Stimulated activated CD8-positive, alpha-beta memory T cell treated with anti-CD3 and anti-CD28 coated beads, Interleukin-12 subunit alpha, Interleukin-12 subunit beta, amount 100 ng/mL, for 24 hours (primary cell): Measurements from ENCODE around the gene MS4A4E.
"Not testable (repeated sequence)": the region's sequence is repeated elsewhere in the genome, so short reads cannot be mapped to it uniquely, and the experiment has no call there.

Experiments
- DNase-seq: peaks from one replicate; pipeline ENCODE4 v3.0.0-alpha.2; 2020; ENCODE audit errors: extremely low read depth

The MS4A4E gene

GRCh38 chr11:60172011-60172410 lies 70.9 kb downstream of the MS4A4E start:
- no peak for DNase-seq

DNA sequence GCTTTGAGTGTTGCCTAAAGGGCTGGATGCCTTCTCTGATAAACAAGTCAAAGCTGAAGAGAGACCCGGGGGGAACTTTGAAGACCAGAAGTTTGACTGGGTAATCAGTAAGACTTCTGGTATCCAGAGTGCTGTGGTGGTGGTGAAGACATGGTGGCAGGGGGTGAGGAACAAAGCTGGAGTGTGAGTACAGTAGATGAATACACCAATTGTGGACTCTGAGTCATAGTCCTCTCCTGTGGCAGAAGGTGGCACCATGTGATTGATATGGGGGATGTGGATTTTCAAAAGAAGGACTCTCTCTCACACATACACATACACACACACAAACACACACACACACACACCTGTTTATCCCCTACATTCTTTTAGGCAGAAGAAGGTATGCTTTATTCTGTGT lies 72.4 kb downstream of the MS4A4E start:
- DNase-seq, result no peak

- DNase-seq, result no peak
These were observed 73.5 kb downstream of the MS4A4E start for GRCh38 chr11:60169264-60169915.

GRCh38 chr11:60168306-60168705 lies 74.6 kb downstream of the MS4A4E start:
- no peak for DNase-seq

DNA sequence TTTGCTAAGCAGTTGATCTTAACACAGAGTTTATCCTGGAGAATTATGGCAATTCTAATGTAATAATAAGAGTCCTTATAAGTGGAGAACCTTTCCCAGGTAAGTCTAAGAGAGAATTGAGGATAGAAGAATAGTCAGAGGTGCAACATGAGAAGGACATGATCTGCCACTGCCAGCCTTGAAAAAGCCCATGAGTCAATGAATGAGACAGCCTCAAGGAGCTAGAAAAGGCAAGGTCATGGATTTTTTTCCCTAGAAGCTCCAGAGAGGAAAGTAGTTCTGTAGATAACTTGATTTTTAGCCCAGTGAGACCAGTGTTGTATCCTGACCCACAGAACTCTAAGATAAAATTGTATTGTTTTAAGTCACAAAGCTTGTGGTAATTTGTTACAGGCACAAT lies 77.0 kb downstream of the MS4A4E start:
- DNase-seq, result no peak

DNA sequence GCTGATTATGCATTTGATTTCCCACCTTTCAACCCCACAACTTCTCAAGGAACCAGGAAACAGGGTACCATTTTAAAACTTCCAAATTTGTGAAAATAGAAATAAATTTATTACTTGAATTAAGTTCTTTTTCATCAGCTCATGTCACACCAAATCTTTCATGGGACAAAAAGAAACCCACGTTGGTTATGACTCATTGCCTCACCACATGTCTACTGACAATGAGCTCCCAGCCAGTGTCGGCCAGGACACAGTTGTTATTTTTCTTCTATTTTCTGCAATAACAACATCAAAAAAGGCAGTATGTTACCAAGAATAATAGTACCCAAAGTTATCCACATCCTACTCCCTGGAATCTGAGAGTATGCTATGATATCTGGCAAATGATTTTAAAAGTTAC lies 77.4 kb downstream of the MS4A4E start:
- no peak for DNase-seq

DNA sequence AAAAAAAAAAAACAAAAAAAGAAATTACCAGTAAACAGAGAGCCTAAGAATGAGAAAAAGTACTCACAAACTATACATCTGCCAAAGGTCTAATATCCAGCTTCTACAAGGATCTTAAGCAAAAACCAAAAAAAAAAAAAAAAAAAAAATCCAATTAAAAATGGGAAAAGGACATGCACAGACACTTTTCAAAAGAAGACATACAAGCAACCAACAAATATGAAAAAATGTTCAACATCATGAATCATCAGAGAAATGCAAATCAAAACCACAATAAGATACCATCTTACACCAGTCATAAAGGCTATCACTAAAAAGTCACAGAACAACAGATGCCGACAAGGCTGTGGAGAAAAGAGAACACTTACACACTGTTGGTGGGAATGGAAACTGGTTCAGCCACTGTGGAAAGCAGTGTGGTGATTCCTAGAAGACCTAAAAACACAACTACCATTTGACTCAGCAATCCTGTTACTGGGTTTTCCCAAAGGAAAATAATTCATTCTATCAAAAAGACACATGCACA lies 78.3 kb downstream of the MS4A4E start:
- DNase-seq, result no peak

DNA sequence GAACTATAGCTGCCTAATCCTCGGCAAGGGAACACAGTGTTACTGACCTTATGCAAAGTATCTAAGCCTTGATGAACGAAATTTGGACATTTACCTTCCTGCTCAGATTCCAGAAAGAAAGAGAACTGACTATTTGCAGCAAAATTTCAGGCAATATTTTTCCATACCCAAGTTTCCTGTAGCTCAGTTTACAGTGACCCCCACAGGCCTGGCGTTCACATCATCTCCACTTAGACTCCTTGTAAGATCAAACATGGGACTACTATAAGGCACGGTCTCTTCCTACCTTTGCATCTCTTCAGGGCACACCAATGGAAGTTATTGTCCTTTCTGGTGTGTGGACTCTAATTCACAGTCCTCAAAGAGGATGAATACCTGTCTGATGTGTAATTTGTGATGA lies 81.2 kb downstream of the MS4A4E start:
- DNase-seq, result no peak

DNA sequence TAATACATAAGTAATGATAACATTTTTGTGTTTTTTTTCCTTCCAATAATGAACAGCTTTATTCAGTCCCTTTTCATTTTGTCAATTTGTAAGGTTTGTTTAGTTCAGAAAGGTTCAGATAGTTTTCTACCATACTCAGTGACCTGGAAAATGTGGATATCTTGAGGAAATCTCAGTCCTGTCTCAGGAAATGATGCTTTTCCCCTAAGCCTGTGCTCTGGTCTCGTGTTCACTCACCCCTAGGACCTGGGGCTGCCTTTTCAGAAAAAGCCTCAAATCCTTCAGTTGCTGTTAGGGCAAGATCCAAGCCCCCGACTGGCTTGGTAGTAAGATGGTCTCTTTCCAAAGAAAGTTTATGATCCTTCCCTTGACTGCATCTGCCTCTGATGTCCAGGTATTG lies 81.8 kb downstream of the MS4A4E start:
- DNase-seq, result no peak

GRCh38 chr11:60159868-60160267 lies 83.1 kb downstream of the MS4A4E start:
- DNase-seq, result no peak

DNA sequence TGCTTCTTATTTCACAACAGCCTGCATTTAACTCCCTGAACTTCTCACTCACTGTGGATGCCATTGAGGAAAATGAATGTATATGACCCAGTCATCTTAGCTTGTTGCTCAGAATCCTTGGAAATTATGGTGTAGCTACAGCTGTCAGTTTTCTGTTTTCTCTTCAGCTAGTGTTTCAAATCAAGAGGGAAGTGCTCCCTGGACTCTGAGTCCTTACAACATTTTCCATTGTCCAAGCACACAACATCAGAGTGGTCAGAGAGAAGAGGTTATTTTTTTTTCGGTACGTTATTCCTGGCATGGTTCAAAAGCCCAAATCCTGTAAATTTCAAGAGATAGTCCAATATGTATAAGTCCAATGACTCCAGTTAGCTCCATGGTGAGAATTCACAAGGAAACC lies 83.7 kb downstream of the MS4A4E start:
- no peak for DNase-seq

DNA sequence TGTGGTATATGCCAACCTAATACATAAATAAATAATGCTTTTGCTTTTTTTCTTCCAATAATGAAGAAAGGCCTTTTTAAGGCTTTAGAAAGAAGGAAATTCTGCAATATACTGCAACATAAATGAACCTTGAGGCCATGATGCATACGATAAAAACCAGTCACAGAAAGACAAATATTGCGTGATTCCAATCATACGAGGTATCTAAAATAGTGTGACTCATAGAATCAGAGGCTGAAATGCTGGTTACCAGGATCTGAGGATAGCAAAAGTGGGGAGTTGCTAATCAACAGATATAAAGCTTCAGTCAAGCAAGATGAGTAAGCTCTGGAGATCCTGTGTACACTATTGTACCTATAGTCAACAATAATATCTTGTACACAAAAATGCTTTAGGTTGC lies 84.3 kb downstream of the MS4A4E start:
- no peak for DNase-seq

DNA sequence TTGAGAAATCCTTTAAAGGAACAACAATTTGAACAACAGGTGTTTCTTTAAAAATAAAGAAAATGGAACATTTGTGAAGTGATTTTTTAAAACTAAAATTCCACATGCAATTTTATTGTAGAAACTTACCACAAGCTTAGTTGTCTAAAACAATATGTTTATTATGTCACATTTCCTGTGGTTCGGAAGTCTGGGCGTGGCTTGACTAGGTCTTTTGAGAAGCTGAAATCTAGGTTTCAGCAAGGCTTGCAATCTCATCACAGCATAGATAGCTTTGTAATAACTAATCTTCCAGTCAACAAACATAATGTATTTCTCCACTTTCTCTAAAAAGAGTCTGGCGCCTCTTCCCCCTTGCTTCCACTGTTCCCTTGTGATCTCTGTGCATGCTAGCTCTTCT lies 87.0 kb downstream of the MS4A4E start:
- DNase-seq, result no peak

DNA sequence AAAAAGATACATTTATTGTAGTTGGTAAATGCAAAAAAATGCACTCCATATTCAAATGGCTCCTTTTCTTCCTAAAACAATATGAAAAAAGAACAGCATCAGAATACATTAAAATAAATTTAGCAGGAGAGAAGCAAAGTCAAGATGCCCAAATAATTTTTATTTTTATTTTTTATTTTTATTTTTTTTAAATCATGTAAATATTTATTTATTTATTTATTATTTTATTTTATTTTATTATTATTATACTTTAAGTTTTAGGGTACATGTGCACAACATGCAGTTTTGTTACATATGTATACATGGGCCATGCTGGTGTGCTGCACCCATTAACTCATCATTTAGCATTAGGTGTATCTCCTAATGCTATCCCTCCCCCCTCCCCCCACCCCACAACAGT lies 90.2 kb downstream of the MS4A4E start:
- not testable (repeated sequence) for DNase-seq

GRCh38 chr11:60150279-60150678 lies 92.7 kb downstream of the MS4A4E start:
- DNase-seq, result no peak
